ENCODE data around the gene COL2A1.
"Not testable (repeated sequence)": the region's sequence is repeated elsewhere in the genome, so short reads cannot be mapped to it uniquely, and the experiment has no call there.

Gene COL2A1

GRCh38 chr12:47970843-47971242 is 33.4 kb downstream of the COL2A1 start:
- no peak for DNase-seq
- Mint-ChIP-seq H3K4me3 (no peak overlapping the region), H3K27me3 (no peaks in the 10 kb centered on the region), H3K36me3 (ENCODE audit: low read depth) (peaks cover 43% of the 10 kb centered on the region), H3K4me1 (ENCODE audit: low read depth) (peaks cover 9% of the 10 kb centered on the region), H3K27ac (no peak overlapping the region), H3K9me3 (no peaks in the 10 kb centered on the region)

GRCh38 chr12:47969845-47970244 is 34.4 kb downstream of the COL2A1 start:
- no peaks in the 10 kb centered on the region for H3K9me3 Mint-ChIP-seq
- H3K27ac Mint-ChIP-seq = no peak overlapping the region
- H3K36me3 Mint-ChIP-seq (ENCODE audit: low read depth) = peaks cover 53% of the 10 kb centered on the region
- H3K4me1 Mint-ChIP-seq (ENCODE audit: low read depth) = peaks cover 19% of the 10 kb centered on the region
- DNase-seq = no peak
- no peaks in the 10 kb centered on the region for H3K27me3 Mint-ChIP-seq
- no peak overlapping the region for H3K4me3 Mint-ChIP-seq

GRCh38 chr12:47967461-47968321 is 36.6 kb downstream of the COL2A1 start:
- Mint-ChIP-seq H3K4me3 (no peak overlapping the region), H3K4me1 (ENCODE audit: low read depth) (peaks cover 38% of the 10 kb centered on the region), H3K36me3 (ENCODE audit: low read depth) (peaks cover 68% of the 10 kb centered on the region), H3K27me3 (peaks cover 3% of the 10 kb centered on the region), H3K9me3 (no peaks in the 10 kb centered on the region), H3K27ac (no peak overlapping the region)
- DNase-seq = no peak

- DNase-seq = no peak
- H3K27ac Mint-ChIP-seq = no peak overlapping the region
- H3K36me3 Mint-ChIP-seq (ENCODE audit: low read depth) = peaks cover 68% of the 10 kb centered on the region
- H3K9me3 Mint-ChIP-seq = no peaks in the 10 kb centered on the region
- H3K4me1 Mint-ChIP-seq (ENCODE audit: low read depth) = peaks cover 39% of the 10 kb centered on the region
- peak overlapping the region; percentile 99 for H3K4me3 Mint-ChIP-seq
- H3K27me3 Mint-ChIP-seq = peaks cover 5% of the 10 kb centered on the region
These were observed 38.7 kb downstream of the COL2A1 start for GRCh38 chr12:47965581-47965980.

GRCh38 chr12:47964106-47964728 is 40.1 kb downstream of the COL2A1 start:
- H3K27me3 Mint-ChIP-seq = peaks cover 9% of the 10 kb centered on the region
- peaks cover 59% of the 10 kb centered on the region for H3K36me3 Mint-ChIP-seq (ENCODE audit: low read depth)
- no peak for DNase-seq
- no peaks in the 10 kb centered on the region for H3K9me3 Mint-ChIP-seq
- peak overlapping the region; percentile 95 for H3K27ac Mint-ChIP-seq
- H3K4me1 Mint-ChIP-seq (ENCODE audit: low read depth) = peaks cover 39% of the 10 kb centered on the region
- peak overlapping the region; percentile 99 for H3K4me3 Mint-ChIP-seq

- peak; percentile 94 for DNase-seq
- H3K4me3 Mint-ChIP-seq = peak within 1 kb of the TSS; percentile 99
- H3K27ac Mint-ChIP-seq = peak within 1 kb of the TSS; percentile 95
- peaks cover 9% of the 10 kb centered on the region for H3K27me3 Mint-ChIP-seq
- no peaks in the 10 kb centered on the region for H3K9me3 Mint-ChIP-seq
- peaks cover 52% of the 10 kb centered on the region for H3K36me3 Mint-ChIP-seq (ENCODE audit: low read depth)
- H3K4me1 Mint-ChIP-seq (ENCODE audit: low read depth) = peaks cover 39% of the 10 kb centered on the region
These were observed 40.8 kb downstream of the COL2A1 start, which contains the start of gene TMEM106C for GRCh38 chr12:47963340-47964040. TSS of gene TMEM106C (plus strand) at chr12:47963596. CDS start at chr12:47964237, 641 bp downstream.

- no peak for DNase-seq
- H3K9me3 Mint-ChIP-seq = no peaks in the 10 kb centered on the region
- H3K27ac Mint-ChIP-seq = no peak overlapping the region
- H3K4me1 Mint-ChIP-seq (ENCODE audit: low read depth) = peaks cover 38% of the 10 kb centered on the region
- no peak overlapping the region for H3K4me3 Mint-ChIP-seq
- peaks cover 9% of the 10 kb centered on the region for H3K27me3 Mint-ChIP-seq
- H3K36me3 Mint-ChIP-seq (ENCODE audit: low read depth) = peaks cover 39% of the 10 kb centered on the region
These were observed 42.1 kb downstream of the COL2A1 start for GRCh38 chr12:47962198-47962597.

- not testable (repeated sequence) for H3K27ac Mint-ChIP-seq; H3K27me3 Mint-ChIP-seq; H3K36me3 Mint-ChIP-seq (ENCODE audit: low read depth); H3K4me3 Mint-ChIP-seq; H3K4me1 Mint-ChIP-seq (ENCODE audit: low read depth); DNase-seq; H3K9me3 Mint-ChIP-seq
These were observed 46.6 kb downstream of the COL2A1 start for GRCh38 chr12:47957671-47958070.

GRCh38 chr12:47955059-47955458 is 49.2 kb downstream of the COL2A1 start:
- Mint-ChIP-seq H3K9me3 (no peaks in the 10 kb centered on the region), H3K4me1 (ENCODE audit: low read depth) (no peaks in the 10 kb centered on the region), H3K27ac (no peak overlapping the region), H3K4me3 (no peak overlapping the region), H3K27me3 (peaks cover 4% of the 10 kb centered on the region), H3K36me3 (ENCODE audit: low read depth) (no peaks in the 10 kb centered on the region)
- no peak for DNase-seq

- no peak for DNase-seq
- no peaks in the 10 kb centered on the region for H3K9me3 Mint-ChIP-seq
- no peaks in the 10 kb centered on the region for H3K27me3 Mint-ChIP-seq
- H3K36me3 Mint-ChIP-seq (ENCODE audit: low read depth) = no peaks in the 10 kb centered on the region
- no peak overlapping the region for H3K4me3 Mint-ChIP-seq
- H3K4me1 Mint-ChIP-seq (ENCODE audit: low read depth) = peaks cover under 1% of the 10 kb centered on the region
- H3K27ac Mint-ChIP-seq = no peak overlapping the region
These were observed 49.7 kb downstream of the COL2A1 start for GRCh38 chr12:47954467-47955045.

- Mint-ChIP-seq H3K36me3 (ENCODE audit: low read depth) (no peaks in the 10 kb centered on the region), H3K27ac (no peak overlapping the region), H3K4me3 (no peak overlapping the region), H3K27me3 (no peaks in the 10 kb centered on the region), H3K4me1 (ENCODE audit: low read depth) (peaks cover 3% of the 10 kb centered on the region), H3K9me3 (no peaks in the 10 kb centered on the region)
- no peak for DNase-seq
These were observed 50.2 kb downstream of the COL2A1 start for GRCh38 chr12:47954058-47954457.

GRCh38 chr12:47950856-47951468 is 53.3 kb downstream of the COL2A1 start:
- Mint-ChIP-seq H3K27me3 (peaks cover 7% of the 10 kb centered on the region), H3K27ac (no peak overlapping the region), H3K36me3 (ENCODE audit: low read depth) (no peaks in the 10 kb centered on the region), H3K4me1 (ENCODE audit: low read depth) (peaks cover 3% of the 10 kb centered on the region), H3K9me3 (no peaks in the 10 kb centered on the region), H3K4me3 (no peak overlapping the region)
- no peak for DNase-seq

- H3K27ac Mint-ChIP-seq = no peak overlapping the region
- DNase-seq = peak; percentile 56
- H3K4me1 Mint-ChIP-seq (ENCODE audit: low read depth) = peaks cover 3% of the 10 kb centered on the region
- no peaks in the 10 kb centered on the region for H3K36me3 Mint-ChIP-seq (ENCODE audit: low read depth)
- peaks cover 7% of the 10 kb centered on the region for H3K27me3 Mint-ChIP-seq
- no peaks in the 10 kb centered on the region for H3K9me3 Mint-ChIP-seq
- H3K4me3 Mint-ChIP-seq = no peak overlapping the region
These were observed 54.6 kb downstream of the COL2A1 start for GRCh38 chr12:47949441-47950341.
